Pons (tissue), 1 donor: ENCODE data around the gene STRA6.

Experiments
- DNase-seq: peaks from one replicate; pipeline ENCODE4 v3.0.0-alpha.2; 2016; ENCODE audit warnings: low spot score

The STRA6 gene

GRCh38 chr15:74132681-74133651 is 69.6 kb downstream of the STRA6 start:
- no peak for DNase-seq

GRCh38 chr15:74131628-74132413 is 70.8 kb downstream of the STRA6 start:
- DNase-seq, result no peak

DNA sequence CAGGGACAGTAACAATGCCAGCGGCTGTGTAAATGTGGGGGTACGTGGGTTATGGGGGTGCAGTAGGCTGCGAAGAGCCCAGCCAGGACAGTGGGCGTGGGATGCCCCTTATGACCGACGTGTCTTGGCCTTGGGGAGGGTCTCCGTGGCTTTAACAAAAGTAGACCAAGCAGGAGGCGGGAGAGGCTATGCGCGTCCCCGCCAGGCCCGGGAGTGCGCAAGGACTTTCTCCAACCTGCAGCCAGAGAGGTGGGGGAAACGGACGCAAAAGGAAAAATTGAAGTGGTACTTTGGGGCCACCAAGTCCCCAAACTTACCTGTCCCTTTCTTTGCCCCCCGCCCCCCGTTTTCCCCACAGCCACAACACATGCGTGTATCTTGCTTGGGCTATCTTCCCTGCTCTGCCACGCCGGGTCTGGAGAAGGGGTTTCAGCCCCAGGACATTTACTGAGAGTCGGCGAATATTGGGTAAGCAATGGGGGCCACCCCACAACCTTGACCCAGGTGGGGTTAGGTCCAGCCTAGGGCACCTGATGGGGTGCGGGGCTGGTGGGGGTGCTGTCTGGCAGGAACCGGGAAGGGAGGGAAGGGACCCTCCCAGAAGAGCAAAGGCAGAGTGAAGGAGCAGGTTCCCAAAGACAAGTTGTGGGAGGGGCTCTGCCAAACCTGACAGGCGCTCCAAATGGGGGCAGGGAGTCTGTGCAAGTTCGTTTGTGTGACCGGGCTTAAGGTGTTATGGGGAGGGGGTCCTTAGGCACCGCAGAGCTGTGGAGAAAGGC is 71.5 kb downstream of the STRA6 start:
- DNase-seq, result no peak

- no peak for DNase-seq
Measured at GRCh38 chr15:74130155-74130848, 72.3 kb downstream of the STRA6 start, which contains the start of gene ISLR2. TSS of gene ISLR2 (plus strand) at chr15:74130586. CDS start at chr15:74132755, 2,169 bp downstream.

DNA sequence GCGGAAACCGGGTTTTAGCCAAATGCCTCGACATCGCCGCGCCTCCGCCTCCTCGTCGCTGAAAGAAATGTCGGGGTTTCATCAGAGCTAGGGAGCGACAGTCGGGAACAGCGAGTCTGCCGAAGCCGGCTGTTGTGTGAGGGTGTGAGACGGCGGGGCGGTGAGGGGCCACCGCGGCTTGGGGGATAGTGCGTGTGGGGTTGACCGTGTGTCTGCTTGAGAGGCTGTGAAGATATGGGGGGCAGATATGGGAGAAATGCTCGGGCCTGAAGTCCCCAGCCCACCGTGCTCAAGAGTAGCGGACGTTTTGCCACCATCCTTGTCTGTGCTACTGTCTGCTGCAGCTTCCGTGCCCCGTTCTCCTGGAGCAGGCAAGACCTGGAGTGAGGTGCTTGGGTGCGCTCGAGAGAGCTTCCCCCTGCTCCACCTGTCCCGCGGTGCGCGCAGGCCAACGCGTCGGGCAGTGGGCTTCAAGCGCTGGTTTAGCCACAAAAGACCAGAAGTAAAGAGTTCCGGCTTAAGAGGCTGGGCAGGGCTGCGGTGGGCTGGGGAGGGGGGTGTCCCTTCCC is 72.9 kb downstream of the STRA6 start:
- no peak for DNase-seq
